SH-SY5Y (cell line): ENCODE measurements around the gene NDUFA11.

ENCODE experiments used
- GATA2 ChIP-seq: IDR thresholded peaks from 2 replicates; pipeline ENCODE4 v1.6.1; 2011; ENCODE audit warnings: mild to moderate bottlenecking, low read depth, low read length
- GATA3 ChIP-seq: IDR thresholded peaks from 2 replicates; pipeline ENCODE4 v1.6.1; 2011; ENCODE audit warnings: low read depth, mild to moderate bottlenecking, low read length, moderate library complexity

GRCh38 chr19:5882421-5882968 lies 21.1 kb downstream of the NDUFA11 start:
- TF ChIP-seq GATA3: no peak
- no peak for TF ChIP-seq GATA2
